Endodermal cell (in vitro differentiated cells): ENCODE data around the gene ODAD4. TPM values are rescaled to one million over a fixed set of nuclear protein-coding genes. Genes with fewer than 3 reads are reported as not detected.

Source experiments
- DNase-seq: peaks from one replicate; pipeline ENCODE4 v3.0.0-alpha.2; 2017
- H3K27ac ChIP-seq: 2 replicates; pipeline ENCODE4 v1.5.1; 2013; ENCODE audit warnings: mild to moderate bottlenecking, low read depth, low read length, moderate library complexity
- H3K27me3 ChIP-seq: 2 replicates; pipeline ENCODE4 v1.6.1; 2013; ENCODE audit warnings: mild to moderate bottlenecking, low read length, moderate library complexity; ENCODE audit not compliant: insufficient read depth, control insufficient read depth, poor library complexity, severe bottlenecking
- H3K36me3 ChIP-seq: 2 replicates; pipeline ENCODE4 v1.7.0; 2013; ENCODE audit warnings: mild to moderate bottlenecking, low read length, moderate library complexity; ENCODE audit not compliant: control insufficient read depth, insufficient read depth
- H3K4me1 ChIP-seq: one replicate; pipeline ENCODE4 v1.7.0; 2013; ENCODE audit warnings: low read length; ENCODE audit not compliant: control insufficient read depth, insufficient read depth
- H3K4me3 ChIP-seq: 2 replicates; pipeline ENCODE4 v1.5.1; 2013; ENCODE audit warnings: mild to moderate bottlenecking, low read length, moderate library complexity
- H3K9ac ChIP-seq: 2 replicates; pipeline ENCODE4 v1.6.1; 2013; ENCODE audit warnings: mild to moderate bottlenecking, low read length, moderate library complexity; ENCODE audit not compliant: poor library complexity, severe bottlenecking; ENCODE audit errors: extremely low read depth
- H3K9me3 ChIP-seq: 2 replicates; pipeline ENCODE4 v1.6.1; 2013; ENCODE audit warnings: mild to moderate bottlenecking, low read length, moderate library complexity; ENCODE audit not compliant: control insufficient read depth
- H3K27ac Mint-ChIP-seq: 2 replicates; pipeline ENCODE4 v1.8.0; 2020; ENCODE audit warnings: mixed read lengths
- H3K27me3 Mint-ChIP-seq: 2 replicates; pipeline ENCODE4 v1.8.0; 2021; ENCODE audit warnings: mild to moderate bottlenecking, mixed read lengths; ENCODE audit not compliant: insufficient read depth
- H3K36me3 Mint-ChIP-seq: 2 replicates; pipeline ENCODE4 v1.8.0; 2020; ENCODE audit warnings: low read depth, mixed read lengths
- H3K4me1 Mint-ChIP-seq: 2 replicates; pipeline ENCODE4 v1.8.0; 2020; ENCODE audit warnings: mixed read lengths
- H3K4me3 Mint-ChIP-seq: 2 replicates; pipeline ENCODE4 v1.8.0; 2020; ENCODE audit warnings: mild to moderate bottlenecking, moderate library complexity, mixed read lengths
- H3K9me3 Mint-ChIP-seq: 2 replicates; pipeline ENCODE4 v1.8.0; 2020; ENCODE audit warnings: mild to moderate bottlenecking, mixed read lengths
- WGBS, 2 experiments: methylation state at CpG; one replicate each; pipeline versions ENCODE4 v1.1.5 to v1.1.7; 2013; ENCODE audit warnings: missing lambda C conversion rate in 2 of 2, mixed read lengths in 1 of 2; ENCODE audit not compliant: insufficient coverage in 1 of 2, insufficient read length in 1 of 2; 5-methylcytosine and 5-hydroxymethylcytosine counted together
- total RNA-seq, 2 donors: library from RNA; stranded (reverse); fragmentation: NEBNext Ultra II Directional in 1 of 2; extraction: Animal tissue kit (Norgen Biotek cat#: 25700) in 1 of 2; gene quantifications; 2 replicates in 1 of 2; 3 replicates in 1 of 2; pipeline ENCODE4 v1.2.1, GENCODE V29; 2021
- TF ChIP-seq, protein P1 (sequence below): fragments of 200-600 bp; sonication (generic); conservative IDR thresholded peaks from 2 replicates; pipeline ENCODE4 v1.5.0; 2021; ENCODE audit warnings: antibody characterized with exemption, mild to moderate bottlenecking

The ODAD4 gene
- total RNA-seq, 2 donors from 2014 or later, result 3.9 to 4.7 TPM

DNA sequence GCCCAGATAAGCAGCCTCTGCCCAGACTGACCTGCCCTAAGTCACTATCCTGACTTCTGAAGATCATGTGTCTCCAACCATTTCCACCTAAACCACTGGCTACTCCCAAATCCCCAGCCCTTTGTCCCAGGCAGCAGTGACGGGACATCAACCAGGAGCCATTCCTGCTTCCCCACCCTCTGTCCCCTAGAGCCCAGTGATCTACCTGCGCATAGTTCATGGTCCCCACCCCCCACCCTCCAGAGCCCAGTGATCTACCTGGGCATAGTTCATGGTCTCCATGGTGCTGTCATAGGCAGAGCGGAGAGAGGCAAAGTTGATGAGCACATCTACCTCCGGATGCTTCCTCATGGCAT, 38.4 kb upstream of the ODAD4 start:
- H3K27me3 ChIP-seq, result no peaks in the 10 kb centered on the region
- peaks cover 88% of the 10 kb centered on the region for H3K36me3 ChIP-seq
- DNase-seq, result no peak
- WGBS, 2 experiments, result 94 to 99% methylated on average over 4 of the region's 4 CpGs
- TF ChIP-seq, protein P1, sequence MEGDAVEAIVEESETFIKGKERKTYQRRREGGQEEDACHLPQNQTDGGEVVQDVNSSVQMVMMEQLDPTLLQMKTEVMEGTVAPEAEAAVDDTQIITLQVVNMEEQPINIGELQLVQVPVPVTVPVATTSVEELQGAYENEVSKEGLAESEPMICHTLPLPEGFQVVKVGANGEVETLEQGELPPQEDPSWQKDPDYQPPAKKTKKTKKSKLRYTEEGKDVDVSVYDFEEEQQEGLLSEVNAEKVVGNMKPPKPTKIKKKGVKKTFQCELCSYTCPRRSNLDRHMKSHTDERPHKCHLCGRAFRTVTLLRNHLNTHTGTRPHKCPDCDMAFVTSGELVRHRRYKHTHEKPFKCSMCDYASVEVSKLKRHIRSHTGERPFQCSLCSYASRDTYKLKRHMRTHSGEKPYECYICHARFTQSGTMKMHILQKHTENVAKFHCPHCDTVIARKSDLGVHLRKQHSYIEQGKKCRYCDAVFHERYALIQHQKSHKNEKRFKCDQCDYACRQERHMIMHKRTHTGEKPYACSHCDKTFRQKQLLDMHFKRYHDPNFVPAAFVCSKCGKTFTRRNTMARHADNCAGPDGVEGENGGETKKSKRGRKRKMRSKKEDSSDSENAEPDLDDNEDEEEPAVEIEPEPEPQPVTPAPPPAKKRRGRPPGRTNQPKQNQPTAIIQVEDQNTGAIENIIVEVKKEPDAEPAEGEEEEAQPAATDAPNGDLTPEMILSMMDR, result no peak
- Mint-ChIP-seq H3K4me3 (no peak overlapping the region), H3K27ac (peak overlapping the region; percentile 35), H3K4me1 (no peaks in the 10 kb centered on the region), H3K9me3 (no peaks in the 10 kb centered on the region), H3K36me3 (peaks cover 86% of the 10 kb centered on the region), H3K27me3 (no peaks in the 10 kb centered on the region)
- no peak overlapping the region for H3K27ac ChIP-seq
- no peaks in the 10 kb centered on the region for H3K4me1 ChIP-seq
- H3K4me3 ChIP-seq, result no peak overlapping the region
- H3K9ac ChIP-seq, result no peak overlapping the region
- no peaks in the 10 kb centered on the region for H3K9me3 ChIP-seq

DNA sequence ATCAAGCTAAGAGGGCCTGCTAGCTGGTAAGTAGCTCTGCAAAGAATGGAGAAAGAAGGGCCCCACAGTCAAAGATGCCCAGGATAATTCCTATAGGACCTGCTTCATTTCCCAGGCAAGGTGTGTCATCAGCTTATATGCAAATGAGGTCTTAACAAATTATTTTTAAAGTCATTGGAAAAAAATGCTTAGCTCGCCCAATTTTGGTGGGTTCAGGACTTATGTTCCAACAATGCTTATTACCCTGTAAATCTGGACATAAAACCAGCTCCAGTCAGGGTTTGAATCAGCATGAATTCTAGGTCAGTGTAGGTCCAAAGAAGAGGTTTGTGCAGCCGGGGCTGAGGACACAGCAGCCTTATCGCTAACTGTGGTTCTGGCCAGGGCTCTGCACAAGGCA, 37.0 kb upstream of the ODAD4 start:
- Histone ChIP-seq H3K4me1 (no peaks in the 10 kb centered on the region), H3K36me3 (peaks cover 88% of the 10 kb centered on the region), H3K27ac (no peak overlapping the region), H3K9ac (no peak overlapping the region), H3K9me3 (no peaks in the 10 kb centered on the region), H3K27me3 (no peaks in the 10 kb centered on the region), H3K4me3 (no peak overlapping the region)
- Mint-ChIP-seq H3K27ac (no peak overlapping the region), H3K27me3 (no peaks in the 10 kb centered on the region), H3K4me3 (no peak overlapping the region), H3K9me3 (no peaks in the 10 kb centered on the region), H3K36me3 (peaks cover 87% of the 10 kb centered on the region), H3K4me1 (no peaks in the 10 kb centered on the region)
- DNase-seq, result no peak
- TF ChIP-seq, protein P1, result no peak
- 91 to 97% methylated on average over 3 of the region's 3 CpGs for WGBS, 2 experiments

DNA sequence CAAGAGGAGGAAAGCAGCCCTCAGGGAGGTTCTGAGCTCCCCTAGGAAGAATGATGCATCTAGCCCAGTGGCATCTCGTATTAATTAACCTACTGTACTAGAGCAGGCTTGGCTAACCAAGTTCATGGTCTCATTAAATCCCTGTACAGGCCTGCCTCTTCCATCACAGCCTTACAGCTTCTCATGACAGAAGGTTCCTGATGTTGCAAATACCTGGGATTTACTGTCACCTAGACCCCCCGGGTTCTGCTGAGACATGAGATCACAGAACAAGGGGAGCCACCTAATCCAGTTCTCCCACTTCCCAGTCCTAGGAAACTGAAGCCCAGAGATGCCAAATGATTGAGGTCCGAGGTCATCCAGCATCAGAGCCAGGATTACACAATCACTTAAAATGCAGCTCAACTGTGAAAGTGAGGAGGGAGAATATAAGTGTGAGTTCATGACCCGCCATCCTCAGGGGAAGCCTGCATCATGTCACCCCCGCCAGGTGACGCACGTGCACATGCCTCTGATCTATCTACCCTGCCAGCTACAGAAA, 35.6 kb upstream of the ODAD4 start:
- H3K27ac Mint-ChIP-seq, result peak overlapping the region; percentile 41
- no peak overlapping the region for H3K9ac ChIP-seq

More for the DNA sequence above, 35.6 kb upstream of the ODAD4 start:
- H3K4me1 ChIP-seq, result no peaks in the 10 kb centered on the region
- Mint-ChIP-seq H3K4me3 (no peak overlapping the region), H3K4me1 (no peaks in the 10 kb centered on the region), H3K36me3 (peaks cover 85% of the 10 kb centered on the region), H3K9me3 (no peaks in the 10 kb centered on the region), H3K27me3 (no peaks in the 10 kb centered on the region)
- H3K4me3 ChIP-seq, result no peak overlapping the region
- H3K27ac ChIP-seq, result no peak overlapping the region
- H3K36me3 ChIP-seq, result peaks cover 89% of the 10 kb centered on the region
- no peaks in the 10 kb centered on the region for H3K9me3 ChIP-seq
- 79 to 90% methylated on average over 2 to 7 of the region's 7 CpGs for WGBS, 2 experiments
- H3K27me3 ChIP-seq, result no peaks in the 10 kb centered on the region
- DNase-seq, result no peak
- TF ChIP-seq, protein P1, result no peak
